ENCODE measurements around the gene PPP2R2C.

DNA sequence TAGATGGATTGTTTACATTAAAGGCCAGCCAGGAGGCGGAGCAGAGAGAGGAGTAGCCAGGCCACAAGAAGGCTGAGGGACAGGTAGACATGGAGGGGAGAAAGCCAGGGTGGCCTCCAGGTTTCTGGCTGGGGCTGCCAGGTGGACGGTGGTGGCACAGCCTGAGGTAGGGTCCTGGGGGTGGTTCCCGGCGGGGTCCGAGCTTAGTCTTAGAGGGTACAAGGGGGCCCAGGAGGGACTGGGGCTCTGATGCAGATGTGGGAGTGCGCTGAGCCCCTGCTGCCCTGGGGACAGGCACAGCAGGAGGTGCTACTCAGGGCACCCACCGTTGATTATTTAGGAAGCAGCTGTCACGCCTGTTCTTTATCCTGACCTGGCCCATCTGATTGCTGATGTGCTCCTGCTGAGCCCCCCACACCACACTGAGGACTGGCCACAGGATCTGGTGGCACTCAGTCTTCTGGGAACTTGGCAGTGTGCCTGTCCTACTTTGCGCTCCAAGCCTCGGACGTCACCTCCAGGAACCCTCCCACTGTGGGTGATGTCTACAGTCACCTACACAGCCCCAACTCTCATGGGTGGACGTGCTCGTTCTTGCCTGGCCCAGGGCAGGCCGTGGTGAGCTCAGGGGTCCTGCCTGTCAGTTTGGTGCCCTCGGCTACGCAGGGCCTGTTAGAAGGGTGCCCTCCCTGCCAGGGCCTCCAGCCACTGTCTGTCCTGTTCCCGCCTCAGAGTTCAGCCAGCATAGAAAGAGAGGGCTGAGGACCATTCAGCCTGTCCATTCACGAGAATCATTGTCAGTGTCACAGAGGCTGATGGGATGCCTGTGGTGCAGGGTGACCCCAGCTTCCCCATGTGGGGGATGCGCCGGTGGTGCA lies 190.7 kb downstream of the PPP2R2C start:
- TF ChIP-seq, protein P1, sequence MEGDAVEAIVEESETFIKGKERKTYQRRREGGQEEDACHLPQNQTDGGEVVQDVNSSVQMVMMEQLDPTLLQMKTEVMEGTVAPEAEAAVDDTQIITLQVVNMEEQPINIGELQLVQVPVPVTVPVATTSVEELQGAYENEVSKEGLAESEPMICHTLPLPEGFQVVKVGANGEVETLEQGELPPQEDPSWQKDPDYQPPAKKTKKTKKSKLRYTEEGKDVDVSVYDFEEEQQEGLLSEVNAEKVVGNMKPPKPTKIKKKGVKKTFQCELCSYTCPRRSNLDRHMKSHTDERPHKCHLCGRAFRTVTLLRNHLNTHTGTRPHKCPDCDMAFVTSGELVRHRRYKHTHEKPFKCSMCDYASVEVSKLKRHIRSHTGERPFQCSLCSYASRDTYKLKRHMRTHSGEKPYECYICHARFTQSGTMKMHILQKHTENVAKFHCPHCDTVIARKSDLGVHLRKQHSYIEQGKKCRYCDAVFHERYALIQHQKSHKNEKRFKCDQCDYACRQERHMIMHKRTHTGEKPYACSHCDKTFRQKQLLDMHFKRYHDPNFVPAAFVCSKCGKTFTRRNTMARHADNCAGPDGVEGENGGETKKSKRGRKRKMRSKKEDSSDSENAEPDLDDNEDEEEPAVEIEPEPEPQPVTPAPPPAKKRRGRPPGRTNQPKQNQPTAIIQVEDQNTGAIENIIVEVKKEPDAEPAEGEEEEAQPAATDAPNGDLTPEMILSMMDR (IDR thresholded peaks at IDR 0.05), result no peak
- no peak for TF ChIP-seq POLR2A (IDR thresholded peaks at IDR 0.05)

Data from body of pancreas (tissue), 4 donors.